HG02943 (cell line): ENCODE data around the gene RAE1.

ENCODE experiments used
- ATAC-seq: cut with Tn5 transposase; IDR thresholded peaks from one replicate; pipeline ENCODE4 v1.9.1; 2021; ENCODE audit warnings: mild to moderate bottlenecking, low read depth, moderate library complexity; ENCODE audit not compliant: unreplicated experiment

Gene RAE1

DNA sequence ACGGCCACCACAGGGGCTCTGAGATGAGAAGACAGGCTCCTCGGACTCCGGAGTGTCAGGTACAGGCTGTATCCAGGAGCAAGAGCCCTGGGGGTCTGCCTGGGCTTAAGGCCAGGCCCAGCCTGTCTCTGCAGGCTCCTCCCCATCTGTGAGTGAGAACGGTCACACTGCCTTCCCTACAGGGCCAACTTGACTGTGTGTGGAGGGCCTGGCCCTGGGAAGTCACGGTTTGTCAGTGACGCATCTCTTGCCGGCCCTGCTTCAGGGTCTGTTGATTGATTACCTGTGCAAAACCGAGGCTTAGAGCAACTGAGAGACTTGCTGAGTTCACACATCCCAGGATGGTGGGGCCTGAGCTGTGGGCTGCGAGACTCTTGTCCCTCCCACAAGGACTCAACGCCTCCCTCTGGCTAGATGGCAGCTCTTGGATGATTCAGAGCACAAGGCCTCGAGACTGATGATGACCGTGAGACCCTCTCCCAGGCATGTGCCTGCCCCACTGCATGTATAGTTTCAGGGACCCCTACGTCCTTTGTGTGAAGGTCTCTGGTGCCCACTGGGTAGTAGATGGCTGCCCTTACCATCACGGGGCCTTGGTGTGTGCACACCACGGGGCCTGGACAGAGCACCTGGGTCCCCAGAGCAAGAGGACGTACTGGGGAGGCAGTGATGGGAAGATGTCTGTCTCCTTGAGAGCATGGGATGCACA, 46.1 kb downstream of the RAE1 start:
- no peak for ATAC-seq

DNA sequence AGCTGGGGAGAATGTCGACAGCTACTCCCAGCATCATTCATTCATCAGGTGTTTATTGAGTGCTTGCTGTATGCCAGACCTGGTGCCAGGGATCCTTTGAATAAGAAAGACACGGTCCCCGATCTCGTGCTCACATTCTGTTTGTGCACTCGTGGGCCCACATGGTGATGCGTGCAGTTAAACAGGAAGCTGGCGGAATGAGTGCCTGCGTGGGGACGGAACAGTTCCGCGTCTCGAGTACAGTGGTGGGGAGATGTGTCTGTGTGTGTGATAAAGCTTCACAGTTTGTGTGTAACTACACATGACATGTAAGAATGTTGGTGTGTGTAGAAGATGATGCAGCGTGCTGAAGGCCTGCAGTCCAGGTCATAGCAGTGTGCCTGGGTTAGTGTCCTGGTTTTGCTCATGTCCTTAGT, 46.6 kb downstream of the RAE1 start:
- no peak for ATAC-seq

DNA sequence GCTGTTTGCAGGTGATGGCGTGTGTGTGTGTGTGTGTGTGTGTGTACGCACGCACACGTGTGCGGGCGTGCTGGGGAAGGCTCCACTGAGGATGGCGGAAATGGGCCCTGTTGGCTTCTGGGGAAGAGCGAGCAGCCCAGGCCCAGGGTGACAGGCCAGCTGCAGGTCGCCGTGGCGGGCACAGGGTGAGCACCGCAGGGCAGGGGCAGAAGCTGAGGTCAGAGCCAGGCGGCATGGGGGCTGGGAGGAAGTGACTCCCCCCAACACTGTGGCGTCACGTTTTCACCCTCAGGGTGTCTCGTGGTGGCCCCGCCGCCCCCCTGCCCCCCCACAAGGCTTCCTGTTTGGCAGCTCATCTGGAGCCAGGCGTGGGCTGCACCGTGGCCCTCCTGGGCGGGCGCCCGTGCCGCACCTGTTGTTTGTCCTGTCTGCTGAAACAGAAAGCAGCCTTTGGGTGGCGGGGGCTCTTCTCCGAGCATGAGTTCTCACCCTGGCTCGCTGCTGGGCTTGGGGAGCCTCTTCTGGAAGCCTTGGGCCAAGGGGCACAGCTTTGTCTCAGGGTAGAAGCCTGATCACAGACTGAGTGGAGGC, 47.3 kb downstream of the RAE1 start:
- peak; percentile 55 for ATAC-seq

DNA sequence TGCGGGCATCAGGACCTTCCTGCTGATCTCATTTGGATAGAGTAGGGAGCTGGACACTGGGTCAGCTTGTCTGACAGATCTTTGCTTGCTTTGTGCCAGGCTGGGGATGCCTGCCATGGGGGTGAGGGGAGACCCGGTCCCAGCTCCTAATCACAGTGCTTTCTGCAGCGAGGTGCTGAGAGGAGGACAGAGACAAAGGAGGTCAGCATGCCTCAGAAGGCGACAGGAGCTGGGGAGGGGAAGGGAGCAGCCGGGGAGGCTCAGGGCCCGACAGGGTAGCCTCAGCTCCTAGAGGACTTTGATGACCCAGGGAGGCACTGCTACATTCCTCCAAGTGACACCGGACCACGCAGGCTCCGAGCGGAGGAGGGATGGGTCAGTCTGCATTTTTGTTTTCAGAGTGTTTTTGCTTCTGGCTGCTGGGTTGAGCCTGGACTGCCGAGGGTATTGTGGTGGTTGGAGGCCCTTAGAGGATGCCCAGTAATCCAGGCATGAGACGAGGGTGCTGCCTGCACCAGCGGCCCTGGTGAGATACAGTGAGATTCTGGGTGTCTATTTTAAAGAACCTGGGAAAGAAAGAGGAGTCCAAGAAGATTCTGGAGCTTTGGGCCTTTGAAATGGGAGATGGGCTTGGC, 48.0 kb downstream of the RAE1 start:
- no peak for ATAC-seq

DNA sequence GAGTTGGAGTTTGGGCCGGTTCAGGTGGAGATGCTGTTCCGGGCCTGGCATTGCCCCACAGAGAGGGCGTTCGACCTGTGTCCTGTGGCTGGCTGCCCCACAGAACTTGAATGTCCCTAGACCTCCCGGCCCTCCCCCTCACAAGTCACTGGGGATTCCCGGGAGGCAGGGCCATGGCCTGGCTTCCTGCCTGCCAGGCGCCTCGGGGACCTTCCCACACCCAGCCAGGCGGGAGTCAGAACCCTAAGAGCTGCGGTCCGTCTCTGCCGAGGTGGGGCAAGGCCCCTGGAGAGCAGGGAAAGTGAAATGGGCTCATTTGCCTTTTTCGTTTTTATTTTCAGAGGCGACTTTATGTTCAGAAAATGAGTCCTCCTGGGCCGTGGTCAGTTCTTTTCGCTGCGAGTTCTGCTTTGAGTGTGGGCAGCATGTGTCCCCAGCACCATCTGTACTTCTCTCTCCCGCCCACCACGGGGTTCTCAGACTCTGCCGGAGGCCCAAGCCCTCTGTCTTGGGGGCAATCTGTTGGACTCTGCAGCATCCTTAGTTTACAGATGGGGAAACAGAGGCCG, 48.6 kb downstream of the RAE1 start:
- peak; percentile 25 for ATAC-seq

DNA sequence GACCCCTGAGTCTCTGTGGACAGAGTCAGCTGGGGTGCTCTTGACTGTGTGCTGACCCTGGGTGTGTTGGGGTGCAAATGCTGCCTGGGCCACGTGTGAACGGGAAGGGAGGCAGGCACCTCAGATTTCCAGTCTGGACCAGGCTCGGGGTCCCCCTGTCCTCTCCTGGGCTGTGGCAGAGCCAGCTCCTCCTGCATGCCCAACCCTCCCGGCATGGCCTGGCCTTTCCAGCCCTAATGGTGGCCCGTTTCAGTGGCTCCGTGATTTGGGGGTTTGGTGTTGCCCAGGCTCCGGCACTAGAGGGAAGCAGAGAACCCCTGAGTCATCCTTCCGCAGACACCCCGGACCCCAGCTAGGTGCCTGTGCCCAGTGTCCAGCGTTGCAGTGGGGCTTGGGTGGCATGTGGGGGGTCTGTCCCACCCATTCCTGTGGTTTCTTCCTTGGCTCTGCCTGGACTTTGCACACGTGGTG, 49.2 kb downstream of the RAE1 start:
- ATAC-seq = no peak

DNA sequence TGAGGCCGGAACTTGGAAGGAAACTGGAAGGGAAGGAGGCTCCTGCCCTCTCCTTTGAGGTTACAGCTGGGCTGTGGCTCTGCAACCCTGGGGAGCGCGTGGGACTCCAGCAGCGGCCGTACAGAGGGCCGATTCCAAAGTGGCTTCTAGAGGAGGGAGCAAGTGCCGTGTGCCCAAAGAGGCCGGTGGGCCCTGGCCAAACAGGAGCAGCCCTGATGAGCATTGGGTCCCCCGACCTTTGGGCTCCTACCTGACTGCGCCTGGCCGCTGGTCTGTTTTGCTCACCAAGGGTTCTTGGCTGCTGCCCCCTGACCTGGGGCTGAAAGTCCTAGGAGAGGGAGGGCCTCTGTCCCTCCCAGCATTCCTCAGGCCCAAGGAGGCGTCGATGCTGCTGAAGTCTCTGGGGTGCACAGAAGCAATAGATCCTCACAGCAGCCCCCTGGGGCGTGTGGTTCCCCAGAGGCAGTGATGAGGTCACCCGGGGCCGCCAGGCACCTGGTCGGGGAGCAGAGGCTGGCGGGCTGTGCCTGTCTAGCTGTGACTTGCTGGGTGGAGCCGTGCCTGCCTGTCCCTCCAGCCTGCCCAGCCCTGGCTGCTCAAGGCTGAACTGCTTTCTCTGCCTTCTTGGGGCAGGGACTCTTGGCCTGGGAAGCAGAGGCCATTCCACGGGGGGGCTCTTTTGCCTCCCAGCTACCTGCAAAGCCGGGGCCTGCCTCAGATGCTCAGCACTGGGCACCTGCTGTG, 49.9 kb downstream of the RAE1 start:
- ATAC-seq = peak; percentile 32

DNA sequence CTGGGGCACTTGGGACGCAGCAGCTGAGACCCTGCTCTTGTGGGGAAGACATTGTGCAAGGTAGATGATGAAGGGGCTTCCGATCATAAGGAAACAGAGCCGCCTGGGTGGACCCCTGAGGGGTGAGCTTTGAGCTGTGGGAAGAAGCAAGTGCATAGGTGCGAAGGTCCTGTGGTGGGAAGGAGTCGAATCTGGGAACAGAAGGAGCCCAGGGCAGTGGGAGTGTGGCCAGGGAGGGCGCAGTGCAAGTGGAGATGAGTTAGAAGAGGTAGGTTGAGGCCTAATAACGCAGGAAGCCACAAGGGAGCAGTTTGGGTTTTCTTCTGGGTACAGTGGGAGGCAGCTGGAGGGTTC, 50.5 kb downstream of the RAE1 start:
- no peak for ATAC-seq

DNA sequence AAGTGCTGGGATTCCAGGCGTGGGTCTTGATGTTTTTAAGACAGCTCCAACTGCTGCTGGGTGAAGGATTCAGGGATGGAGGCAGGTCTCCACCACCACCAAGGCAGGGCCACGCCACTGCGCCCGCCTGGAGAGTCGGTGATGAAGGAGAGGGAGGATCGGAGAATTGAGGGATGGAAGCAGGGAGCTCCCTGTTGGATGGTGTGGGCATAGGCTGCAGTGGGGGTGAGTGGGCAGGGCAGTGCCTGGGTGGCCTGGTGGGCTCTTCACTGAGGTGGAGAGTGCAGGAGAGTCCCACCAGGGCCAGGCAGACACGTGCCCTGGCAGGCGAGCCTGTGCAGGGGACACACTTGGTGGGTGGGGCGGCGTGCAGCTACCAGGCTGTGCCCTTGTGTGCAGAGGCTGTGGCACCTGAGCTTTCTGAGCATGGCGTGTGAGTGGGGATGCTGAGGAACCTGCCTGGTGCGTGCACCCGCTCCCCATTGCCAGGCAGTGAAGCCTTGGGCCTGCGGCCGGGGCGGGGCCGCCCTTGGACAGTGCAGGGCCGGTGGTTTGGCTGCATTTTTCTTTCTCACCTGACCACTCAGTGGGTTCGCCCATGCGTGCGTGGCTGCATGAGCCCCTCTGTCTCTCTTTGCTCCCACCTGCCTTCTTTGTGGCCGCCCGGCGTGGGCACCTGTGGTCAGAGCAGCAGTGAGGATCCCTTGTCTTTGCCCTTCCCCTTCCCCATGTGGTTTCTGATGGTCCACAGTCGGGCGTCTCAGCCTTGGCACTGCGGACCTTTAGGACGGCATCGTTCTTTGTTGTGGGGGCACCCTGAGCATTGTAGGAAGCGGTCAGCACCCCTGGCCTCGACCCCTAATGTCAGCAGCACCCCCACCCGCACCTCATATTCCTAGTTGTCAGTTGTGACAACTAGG, 51.4 kb downstream of the RAE1 start:
- ATAC-seq = no peak

DNA sequence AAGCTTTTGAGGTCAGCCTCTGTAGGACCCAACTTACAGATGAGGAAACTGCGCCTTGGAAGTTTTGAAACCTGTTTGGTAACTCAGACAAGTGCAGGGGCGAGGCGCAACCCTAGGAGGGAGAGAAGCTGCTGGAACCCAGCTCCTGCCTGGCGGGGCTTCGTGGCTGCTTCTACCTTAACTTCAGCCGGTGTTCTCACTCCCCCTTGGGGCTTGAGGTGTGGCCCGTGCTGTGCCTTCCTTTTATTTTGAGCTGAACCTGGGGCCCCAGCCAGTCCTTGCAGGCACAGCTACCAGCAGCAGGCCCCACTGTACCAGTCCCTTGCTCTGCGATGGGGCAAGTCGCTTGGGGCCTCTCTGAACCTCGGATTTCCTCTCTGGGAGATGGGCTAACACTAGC, 52.2 kb downstream of the RAE1 start:
- ATAC-seq = no peak

DNA sequence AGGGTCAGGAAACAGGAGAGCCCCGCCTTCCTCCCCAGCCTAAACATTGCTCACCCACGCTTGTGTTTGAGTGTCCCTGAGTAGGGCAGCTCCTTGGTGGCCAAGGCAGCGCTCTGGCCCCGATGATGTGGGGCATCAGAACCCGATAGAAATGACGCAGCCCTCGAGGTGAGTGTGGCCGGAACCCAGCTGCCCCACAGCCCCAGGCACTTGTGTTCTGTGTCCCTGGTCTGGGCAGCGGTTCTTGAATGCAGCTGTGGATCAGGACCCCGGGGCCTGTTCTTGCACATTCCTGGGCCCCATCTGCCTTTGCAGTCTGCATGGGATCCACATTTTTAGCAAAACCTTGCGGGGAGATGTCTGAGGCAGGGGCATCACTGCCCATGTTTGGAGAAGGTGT, 53.0 kb downstream of the RAE1 start:
- ATAC-seq = no peak

DNA sequence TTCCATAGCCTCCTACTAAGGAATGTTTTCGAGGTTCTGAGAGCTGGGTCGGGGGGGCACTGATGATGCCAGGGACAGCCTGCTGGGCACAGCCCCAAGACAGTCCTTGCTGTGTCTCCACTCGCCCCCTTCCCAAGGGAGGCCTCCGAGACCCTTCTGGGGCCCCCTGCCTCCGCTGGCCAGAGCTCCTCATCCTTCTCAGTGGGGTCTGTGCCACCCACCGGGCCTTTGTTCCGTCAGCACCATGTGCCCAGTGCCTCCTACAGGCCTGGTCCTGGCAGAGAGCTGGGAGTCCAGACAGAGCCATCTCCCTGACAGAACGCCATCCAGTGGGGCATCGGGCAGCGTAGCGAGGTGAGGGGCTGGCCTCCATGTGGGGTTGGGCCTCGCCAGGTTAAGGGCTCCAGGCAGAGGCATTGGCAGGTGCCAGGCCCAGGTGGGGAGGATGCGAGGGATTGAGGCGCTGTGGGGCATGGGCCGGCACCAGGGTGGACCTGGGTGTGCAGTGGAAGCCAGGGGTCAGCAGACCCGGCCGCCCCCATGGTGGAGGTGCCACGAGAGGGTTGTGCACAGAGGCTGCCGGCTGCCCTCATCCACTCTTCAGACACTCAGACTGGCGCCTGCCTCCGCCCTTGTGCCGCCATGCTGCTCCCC, 53.5 kb downstream of the RAE1 start:
- ATAC-seq = no peak

DNA sequence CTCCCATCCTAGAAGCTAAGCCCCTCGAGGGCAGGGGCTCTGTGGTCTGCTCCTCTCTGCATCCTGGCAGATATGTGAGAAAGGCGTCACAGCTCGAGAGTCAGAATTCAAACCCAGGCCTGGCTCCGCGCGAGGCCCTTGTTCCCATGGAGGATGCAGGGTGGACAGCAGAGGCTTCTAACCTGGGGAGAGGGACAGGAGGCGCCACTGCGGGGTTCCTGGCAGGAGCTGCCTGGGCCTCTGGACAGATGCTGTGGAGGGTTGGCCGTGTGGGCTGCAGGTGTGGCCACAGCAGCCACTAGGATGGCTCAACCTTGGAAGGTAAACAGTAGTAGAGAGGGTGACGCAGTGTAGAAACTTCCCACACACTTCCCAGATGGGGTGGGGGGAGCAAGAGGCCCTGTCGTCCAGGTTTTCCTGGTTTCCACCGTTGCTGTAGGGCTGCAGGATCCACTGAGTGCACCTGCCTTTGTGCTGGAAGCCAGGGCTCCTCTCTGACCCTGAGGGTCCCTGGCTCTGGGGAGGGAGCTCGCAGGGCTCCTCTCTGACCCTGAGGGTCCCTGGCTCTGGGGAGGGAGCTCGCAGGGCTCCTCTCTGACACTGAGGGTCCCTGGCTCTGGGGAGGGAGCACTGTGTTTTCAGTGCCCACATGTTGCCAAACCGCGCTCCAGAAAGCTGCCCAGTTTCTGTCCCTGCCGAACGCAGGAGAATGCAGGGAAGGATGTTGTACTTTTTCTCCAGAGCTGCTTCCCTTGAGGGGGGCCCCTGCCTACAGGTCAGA, 54.4 kb downstream of the RAE1 start:
- ATAC-seq = no peak

DNA sequence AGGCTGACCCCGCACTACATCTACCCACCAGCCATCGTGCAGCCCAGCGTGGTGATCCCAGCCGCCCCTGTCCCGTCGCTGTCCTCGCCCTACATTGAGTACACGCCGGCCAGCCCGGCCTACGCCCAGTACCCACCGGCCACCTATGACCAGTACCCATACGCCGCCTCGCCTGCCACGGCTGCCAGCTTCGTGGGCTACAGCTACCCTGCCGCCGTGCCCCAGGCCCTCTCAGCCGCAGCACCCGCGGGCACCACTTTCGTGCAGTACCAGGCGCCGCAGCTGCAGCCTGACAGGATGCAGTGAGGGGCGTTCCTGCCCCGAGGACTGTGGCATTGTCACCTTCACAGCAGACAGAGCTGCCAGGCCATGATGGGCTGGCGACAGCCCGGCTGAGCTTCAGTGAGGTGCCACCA, 56.5 kb downstream of the RAE1 start:
- no peak for ATAC-seq

DNA sequence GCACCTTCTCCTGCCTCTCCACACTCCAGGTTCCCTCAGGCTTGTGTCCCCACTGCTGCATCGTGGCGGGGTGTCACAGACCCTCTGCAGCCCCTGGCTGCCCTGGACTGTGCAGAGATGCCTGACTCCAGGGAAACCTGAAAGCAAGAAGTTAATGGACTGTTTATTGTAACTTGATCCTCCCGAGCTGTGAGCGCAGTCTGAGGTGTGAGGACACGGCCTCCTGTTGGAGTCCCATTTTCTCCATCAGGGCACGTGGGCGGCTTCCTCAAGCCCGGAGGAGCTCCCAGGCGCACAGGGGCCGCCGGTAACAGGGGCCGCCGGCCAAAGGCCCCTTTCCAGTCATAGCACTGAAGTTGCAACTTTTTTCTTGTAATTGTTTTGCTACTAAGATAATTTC, 57.1 kb downstream of the RAE1 start:
- no peak for ATAC-seq

DNA sequence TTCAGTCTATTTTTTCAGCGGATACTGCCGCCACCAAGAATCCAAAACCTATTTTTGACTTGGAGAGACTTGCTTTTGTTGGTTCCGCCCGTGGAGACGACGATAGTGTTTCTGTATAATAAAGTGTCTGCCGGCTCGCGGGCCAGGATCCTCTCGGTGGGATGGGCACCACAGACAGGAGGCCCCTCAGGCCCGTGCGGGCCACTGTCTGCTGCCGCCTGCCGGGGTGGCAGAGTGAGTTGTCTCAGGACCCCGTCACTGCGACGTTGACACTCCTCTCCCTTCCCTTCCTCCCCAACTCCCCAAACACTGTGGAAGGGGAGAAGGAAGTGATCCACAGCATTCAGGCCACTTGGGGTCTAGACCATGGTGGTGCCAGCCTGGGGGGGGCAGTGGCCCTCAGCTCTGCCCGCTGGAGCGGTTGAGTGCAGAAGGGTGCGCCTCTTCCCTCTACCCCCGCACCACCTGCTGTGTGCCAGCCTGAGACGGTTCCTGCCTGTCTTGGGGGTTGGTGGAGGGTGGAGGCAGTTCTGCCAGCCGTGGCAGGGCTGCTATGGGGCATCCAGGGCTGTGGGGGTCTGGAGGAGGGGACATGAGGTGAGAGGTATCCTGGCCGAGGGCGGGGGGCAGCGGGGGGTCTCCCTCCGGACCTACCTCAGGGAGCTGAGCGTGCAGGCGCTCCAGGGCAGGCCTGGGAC, 57.6 kb downstream of the RAE1 start:
- ATAC-seq = no peak

DNA sequence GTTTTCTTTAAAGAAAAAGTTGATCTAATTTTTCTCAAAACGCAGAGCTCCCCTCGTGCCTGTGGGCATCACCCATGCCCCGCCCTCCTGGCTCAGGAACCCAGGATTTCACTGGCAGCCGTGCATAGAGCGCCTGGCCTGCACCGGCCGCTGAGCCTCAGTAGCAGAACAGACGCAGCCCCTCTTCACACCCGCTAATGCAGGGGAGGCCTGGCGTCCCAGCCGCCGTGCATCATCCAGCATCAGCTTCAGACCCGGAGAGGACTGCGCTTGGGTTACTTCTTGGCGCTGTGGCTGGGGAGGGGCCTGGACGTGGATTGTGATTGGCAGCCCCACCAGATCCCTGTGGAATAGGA, 58.2 kb downstream of the RAE1 start:
- ATAC-seq = no peak
